Karpas-422 (cell line): Measurements from ENCODE around the gene CXCR5. TPM values are rescaled to one million over a fixed set of nuclear protein-coding genes. Genes with fewer than 3 reads are reported as not detected.
A peak's percentile ranks its signal among the peaks of the same experiment; 100 is the strongest.

Source experiments
- DNase-seq: peaks from one replicate; pipeline ENCODE4 v3.0.0-alpha.2; 2015
- H2AFZ ChIP-seq: fragments of 200-600 bp; sonication (generic); 2 replicates; pipeline ENCODE4 v1.6.1; 2014; ENCODE audit warnings: antibody characterized with exemption, low read length, mixed read lengths
- H3K27ac ChIP-seq: fragments of 200-600 bp; sonication (generic); 2 replicates; pipeline ENCODE4 v1.5.1; 2014; ENCODE audit warnings: mild to moderate bottlenecking, low read length, moderate library complexity
- H3K27me3 ChIP-seq: fragments of 200-600 bp; sonication (generic); 2 replicates; pipeline ENCODE4 v1.6.1; 2014; ENCODE audit warnings: low read length, mixed read lengths
- H3K36me3 ChIP-seq: fragments of 200-600 bp; sonication (generic); 2 replicates; pipeline ENCODE4 v1.6.1; 2014; ENCODE audit warnings: low read length, mixed read lengths; ENCODE audit not compliant: insufficient read depth
- H3K4me1 ChIP-seq: fragments of 200-600 bp; sonication (generic); 2 replicates; pipeline ENCODE4 v1.6.1; 2014; ENCODE audit warnings: mild to moderate bottlenecking, low read length, mixed read lengths
- H3K4me2 ChIP-seq: fragments of 200-600 bp; sonication (generic); 2 replicates; pipeline ENCODE4 v1.6.1; 2014; ENCODE audit warnings: low read length, low read depth, mild to moderate bottlenecking; ENCODE audit not compliant: poor library complexity, severe bottlenecking
- H3K4me3 ChIP-seq: fragments of 200-600 bp; sonication (generic); 2 replicates; pipeline ENCODE4 v1.5.1; 2014; ENCODE audit warnings: mild to moderate bottlenecking, antibody characterized with exemption, low read length, mixed read lengths
- H3K79me2 ChIP-seq: fragments of 200-600 bp; sonication (generic); 2 replicates; pipeline ENCODE4 v1.6.1; 2014; ENCODE audit warnings: mild to moderate bottlenecking, low read length, mixed read lengths
- H3K9ac ChIP-seq: fragments of 200-600 bp; sonication (generic); 2 replicates; pipeline ENCODE4 v1.6.0; 2014; ENCODE audit warnings: low read length
- H3K9me2 ChIP-seq: fragments of 200-600 bp; sonication (generic), shearing (Covaris generic); replicated peaks from 2 replicates; pipeline ENCODE4 v1.6.0; 2014; ENCODE audit warnings: mild to moderate bottlenecking, low read length, moderate library complexity; ENCODE audit not compliant: insufficient read depth
- H3K9me3 ChIP-seq: fragments of 300-700, 200-600 bp; sonication (generic); 2 replicates; pipeline ENCODE4 v1.6.1; 2014; ENCODE audit warnings: low read length, mixed read lengths
- H4K20me1 ChIP-seq: fragments of 200-600 bp; sonication (generic); 2 replicates; pipeline ENCODE4 v1.6.1; 2014; ENCODE audit warnings: mild to moderate bottlenecking, antibody characterized with exemption, low read length, low read depth; ENCODE audit not compliant: insufficient read depth
- total RNA-seq: library from RNA; depleted of rRNA; stranded (reverse); fragments of >200 nt; shearing (Covaris generic); gene quantifications from 2 replicates; pipeline ENCODE4 v1.2.3, GENCODE V29; 2014; ENCODE audit warnings: low replicate concordance

Gene CXCR5
- total RNA-seq, 1 experiment from 2014 or later: 0.71 TPM

- H3K4me2 ChIP-seq: no peak overlapping the region
- no peak overlapping the region for H3K27ac ChIP-seq
- no peaks in the 10 kb centered on the region for H3K79me2 ChIP-seq
- H3K9me3 ChIP-seq: no peaks in the 10 kb centered on the region
- H3K4me3 ChIP-seq: no peak overlapping the region
- no peaks in the 10 kb centered on the region for H3K36me3 ChIP-seq
- no peak overlapping the region for H2AFZ ChIP-seq
- H3K27me3 ChIP-seq: no peaks in the 10 kb centered on the region
- no peak for DNase-seq
- H4K20me1 ChIP-seq: no peaks in the 10 kb centered on the region
- H3K9me2 ChIP-seq: no peaks in the 10 kb centered on the region
- no peak overlapping the region for H3K9ac ChIP-seq
- H3K4me1 ChIP-seq: peaks cover 2% of the 10 kb centered on the region; the same call in 1 of the 2 replicates
Measured at GRCh38 chr11:118859973-118860372, 23.7 kb upstream of the CXCR5 start.

GRCh38 chr11:118868659-118869058, 15.0 kb upstream of the CXCR5 start:
- H3K79me2 ChIP-seq: no peaks in the 10 kb centered on the region
- no peak for DNase-seq
- H3K9ac ChIP-seq: no peak overlapping the region
- no peaks in the 10 kb centered on the region for H3K9me3 ChIP-seq
- H2AFZ ChIP-seq: no peak overlapping the region
- H3K4me1 ChIP-seq: peaks cover 21% of the 10 kb centered on the region
- no peaks in the 10 kb centered on the region for H3K9me2 ChIP-seq
- no peaks in the 10 kb centered on the region for H3K36me3 ChIP-seq
- H4K20me1 ChIP-seq: no peaks in the 10 kb centered on the region
- no peaks in the 10 kb centered on the region for H3K27me3 ChIP-seq
- no peak overlapping the region for H3K4me2 ChIP-seq
- H3K4me3 ChIP-seq: no peak overlapping the region
- no peak overlapping the region for H3K27ac ChIP-seq

GRCh38 chr11:118870396-118871343, 13.0 kb upstream of the CXCR5 start:
- H3K4me1 ChIP-seq: peaks cover 21% of the 10 kb centered on the region
- no peaks in the 10 kb centered on the region for H3K9me3 ChIP-seq
- no peaks in the 10 kb centered on the region for H3K36me3 ChIP-seq
- peak overlapping the region; percentile 76 for H3K4me2 ChIP-seq
- peak overlapping the region; percentile 83 for H3K27ac ChIP-seq
- H4K20me1 ChIP-seq: no peaks in the 10 kb centered on the region
- peak; percentile 77 for DNase-seq
- H3K27me3 ChIP-seq: no peaks in the 10 kb centered on the region
- H3K4me3 ChIP-seq: peak overlapping the region; percentile 62
- H3K9ac ChIP-seq: peak overlapping the region; percentile 60
- H3K79me2 ChIP-seq: no peaks in the 10 kb centered on the region
- no peaks in the 10 kb centered on the region for H3K9me2 ChIP-seq
- no peak overlapping the region; the same call in 1 of the 2 replicates for H2AFZ ChIP-seq

GRCh38 chr11:118872403-118872821, 11.3 kb upstream of the CXCR5 start:
- H3K9me3 ChIP-seq: no peaks in the 10 kb centered on the region
- H3K27me3 ChIP-seq: no peaks in the 10 kb centered on the region
- no peak for DNase-seq
- peaks cover 32% of the 10 kb centered on the region for H3K4me1 ChIP-seq
- H3K9ac ChIP-seq: no peak overlapping the region
- no peaks in the 10 kb centered on the region for H4K20me1 ChIP-seq
- no peaks in the 10 kb centered on the region for H3K36me3 ChIP-seq
- no peak overlapping the region for H2AFZ ChIP-seq
- H3K4me3 ChIP-seq: no peak overlapping the region
- no peak overlapping the region for H3K27ac ChIP-seq
- no peaks in the 10 kb centered on the region for H3K79me2 ChIP-seq
- H3K4me2 ChIP-seq: no peak overlapping the region
- H3K9me2 ChIP-seq: no peaks in the 10 kb centered on the region

- Histone ChIP-seq H4K20me1 (no peaks in the 10 kb centered on the region), H3K27ac (no peak overlapping the region), H2AFZ (no peak overlapping the region), H3K9ac (no peak overlapping the region), H3K27me3 (no peaks in the 10 kb centered on the region), H3K9me3 (no peaks in the 10 kb centered on the region), H3K36me3 (no peaks in the 10 kb centered on the region), H3K9me2 (no peaks in the 10 kb centered on the region), H3K4me1 (peaks cover 29% of the 10 kb centered on the region), H3K79me2 (no peaks in the 10 kb centered on the region), H3K4me2 (no peak overlapping the region), H3K4me3 (no peak overlapping the region)
- no peak for DNase-seq
Measured at GRCh38 chr11:118873804-118874203, 9.9 kb upstream of the CXCR5 start.

GRCh38 chr11:118876286-118876685, 7.4 kb upstream of the CXCR5 start:
- no peaks in the 10 kb centered on the region for H3K79me2 ChIP-seq
- H3K4me3 ChIP-seq: peak overlapping the region; percentile 28; the same call in 1 of the 2 replicates
- H3K27me3 ChIP-seq: no peaks in the 10 kb centered on the region
- no peak for DNase-seq
- H3K9ac ChIP-seq: no peak overlapping the region
- peak overlapping the region; percentile 48 for H3K4me2 ChIP-seq
- H3K9me3 ChIP-seq: no peaks in the 10 kb centered on the region
- no peaks in the 10 kb centered on the region for H4K20me1 ChIP-seq
- peaks cover 11% of the 10 kb centered on the region for H3K4me1 ChIP-seq
- H3K27ac ChIP-seq: no peak overlapping the region
- peak overlapping the region; percentile 43; the same call in 1 of the 2 replicates for H2AFZ ChIP-seq
- no peaks in the 10 kb centered on the region for H3K36me3 ChIP-seq
- no peaks in the 10 kb centered on the region for H3K9me2 ChIP-seq

- Histone ChIP-seq H3K27ac (no peak overlapping the region), H3K27me3 (no peaks in the 10 kb centered on the region), H3K4me2 (no peak overlapping the region), H4K20me1 (no peaks in the 10 kb centered on the region), H3K9me3 (no peaks in the 10 kb centered on the region), H3K9ac (no peak overlapping the region), H2AFZ (no peak overlapping the region), H3K4me3 (no peak overlapping the region), H3K79me2 (no peaks in the 10 kb centered on the region), H3K4me1 (peaks cover 11% of the 10 kb centered on the region), H3K36me3 (no peaks in the 10 kb centered on the region), H3K9me2 (no peaks in the 10 kb centered on the region)
- DNase-seq: no peak
Measured at GRCh38 chr11:118877487-118878162, 6.1 kb upstream of the CXCR5 start.

GRCh38 chr11:118878163-118878563, 5.5 kb upstream of the CXCR5 start:
- Histone ChIP-seq H3K4me3 (no peak overlapping the region), H3K4me2 (no peak overlapping the region)

More at GRCh38 chr11:118878163-118878563, 5.5 kb upstream of the CXCR5 start:
- Histone ChIP-seq H3K79me2 (no peaks in the 10 kb centered on the region), H3K9ac (no peak overlapping the region), H2AFZ (no peak overlapping the region), H3K27me3 (no peaks in the 10 kb centered on the region), H3K36me3 (no peaks in the 10 kb centered on the region), H4K20me1 (no peaks in the 10 kb centered on the region), H3K9me2 (no peaks in the 10 kb centered on the region), H3K9me3 (no peaks in the 10 kb centered on the region), H3K4me1 (peaks cover 14% of the 10 kb centered on the region), H3K27ac (no peak overlapping the region)
- DNase-seq: no peak
